ENCODE measurements around the gene TADA2A.

The TADA2A gene

GRCh38 chr17:37430051-37430627 is 23.5 kb downstream of the TADA2A start (continued):
- TF ChIP-seq KLF17 (tag by site-specific recombination; IDR thresholded peaks at IDR 0.05): no peak
- TF ChIP-seq BCL11A (tag by site-specific recombination; IDR thresholded peaks at IDR 0.05; ENCODE audit: low read depth): no peak
- TF ChIP-seq ZNF324 (tag by site-specific recombination; IDR thresholded peaks at IDR 0.05): no peak
- no peak for TF ChIP-seq GLIS1 (tag by site-specific recombination; IDR thresholded peaks at IDR 0.05)
- TF ChIP-seq MZF1 (tag by site-specific recombination; IDR thresholded peaks at IDR 0.05; ENCODE audit: borderline replicate concordance): no peak
- no peak for TF ChIP-seq MEIS1 (CRISPR knock-in tag; IDR thresholded peaks at IDR 0.05; ENCODE audit: borderline replicate concordance)
- 0 out of 2 replicates have a peak, but pooled peaks have one; percentile 18 for TF ChIP-seq ZEB2 (tag by site-specific recombination; IDR thresholded peaks at IDR 0.05)
- TF ChIP-seq ZFP37 (tag by site-specific recombination; IDR thresholded peaks at IDR 0.05): no peak
- TF ChIP-seq TCF7L2 (IDR thresholded peaks at IDR 0.05; ENCODE audit: borderline replicate concordance, low read depth, low read length): no peak
- no peak for TF ChIP-seq ZBTB44 (tag by site-specific recombination; IDR thresholded peaks at IDR 0.05)
- TF ChIP-seq ZNF76 (tag by site-specific recombination; IDR thresholded peaks at IDR 0.05; ENCODE audit: borderline replicate concordance, low read depth): no peak
- TF ChIP-seq ZNF366 (tag by site-specific recombination; conservative IDR thresholded peaks at IDR 0.05): no peak

- Histone ChIP-seq H3K9me3 (ENCODE audit: control insufficient read depth, insufficient read depth, low read depth, low read length) (no peaks in the 10 kb centered on the region), H3K4me1 (ENCODE audit: control insufficient read depth, insufficient read depth, low read length) (no peaks in the 10 kb centered on the region), H3K4me3 (ENCODE audit: low read depth, low read length) (no peak overlapping the region), H3K27ac (ENCODE audit: extremely low read depth, low read depth, low read length) (no peak overlapping the region), H3K36me3 (ENCODE audit: control insufficient read depth in 2 of 2, insufficient read depth in 1 of 2, low read length in 2 of 2) (peaks cover 44 to 66% of the 10 kb centered on the region in 2 experiments)
- ChIA-PET CTCF (interaction anchor here (0.6 to 0.8 kb wide), 3 partner anchors 15 to 233 kb away, joined by 3 read pairs; no protein-coding TSS in a partner anchor), POLR2A (no interaction called here)
- TF ChIP-seq ZNF174 (tag by site-specific recombination; IDR thresholded peaks at IDR 0.05) (no peak), SP7 (tag by site-specific recombination; IDR thresholded peaks at IDR 0.05) (no peak), ZNF362 (tag by site-specific recombination; IDR thresholded peaks at IDR 0.05) (peak; percentile 83)
Measured at GRCh38 chr17:37432671-37433070, 26.0 kb downstream of the TADA2A start.

GRCh38 chr17:37438141-37438540 is 31.5 kb downstream of the TADA2A start:
- no peaks in the 10 kb centered on the region for H3K9me3 ChIP-seq (ENCODE audit: control insufficient read depth, insufficient read depth, low read depth, low read length)
- no peak overlapping the region for H3K27ac ChIP-seq (ENCODE audit: extremely low read depth, low read depth, low read length)
- no peak for TF ChIP-seq SP7 (tag by site-specific recombination; IDR thresholded peaks at IDR 0.05)
- TF ChIP-seq ZBTB17 (tag by site-specific recombination; IDR thresholded peaks at IDR 0.05): 0 out of 2 replicates have a peak, but pooled peaks have one; percentile 1
- no peak for TF ChIP-seq GLIS2 (tag by site-specific recombination; IDR thresholded peaks at IDR 0.05)
- CTCF ChIA-PET: interaction anchor here (0.6 to 2.6 kb wide), 13 partner anchors 8 to 280 kb away, joined by 3 to 17 read pairs (median 5); no protein-coding TSS in a partner anchor
- no peaks in the 10 kb centered on the region for H3K4me1 ChIP-seq (ENCODE audit: control insufficient read depth, insufficient read depth, low read length)
- H3K4me3 ChIP-seq (ENCODE audit: low read depth, low read length): no peak overlapping the region
- peaks cover 69 to 76% of the 10 kb centered on the region in 2 experiments for H3K36me3 ChIP-seq (ENCODE audit: control insufficient read depth in 2 of 2, insufficient read depth in 1 of 2, low read length in 2 of 2)
- POLR2A ChIA-PET: no interaction called here

Measured in HEK293 (cell line).